Stimulated activated naive CD4-positive, alpha-beta T cell (primary cell): Measurements from ENCODE around the gene RPS6KL1.

Source experiments
- DNase-seq, 6 experiments: peaks; one replicate each; lab custom pipeline; 2025; lab: John Stamatoyannopoulos, UW

The RPS6KL1 gene

GRCh38 chr14:74882103-74882920, 40.7 kb downstream of the RPS6KL1 start:
- peak; percentile 42 to 86 (median 66) for DNase-seq

DNA sequence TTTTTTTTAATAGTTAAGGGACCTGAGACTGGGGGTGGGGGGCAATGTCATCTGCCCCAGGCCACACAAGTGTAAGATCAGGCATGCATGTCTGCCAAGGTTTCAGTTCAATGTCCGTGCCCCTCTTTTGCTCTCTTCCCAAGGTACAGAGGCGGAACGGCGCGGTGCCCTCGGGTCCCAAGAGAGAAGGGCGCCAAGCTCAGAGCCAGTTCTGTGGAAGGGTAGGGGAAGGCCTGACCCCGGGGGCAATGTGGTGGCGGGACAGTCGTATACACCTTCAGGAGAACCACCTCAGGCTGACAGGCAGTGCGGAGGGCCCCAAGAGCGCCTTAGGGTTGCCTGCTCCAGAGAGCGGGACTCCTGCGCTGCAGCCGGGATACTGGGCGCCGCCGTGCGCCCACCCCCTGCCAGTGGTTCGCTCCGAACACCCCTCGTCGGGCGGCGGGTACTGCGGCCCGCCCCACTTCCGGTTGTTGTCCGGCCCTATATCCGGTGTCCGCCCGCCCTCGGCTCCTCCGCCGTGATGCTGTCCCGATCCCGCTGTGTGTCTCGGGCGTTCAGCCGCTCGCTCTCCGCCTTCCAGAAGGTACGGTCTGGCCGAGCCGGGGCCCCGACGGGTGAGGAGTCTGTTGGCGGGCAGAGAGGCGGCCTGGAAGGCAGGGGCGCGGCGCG, 41.5 kb downstream of the RPS6KL1 start, which contains the start of gene DLST:
Gene DLST (plus strand): TSS at position 486 of the 672 bp plus-strand sequence. CDS start 38 bp downstream, at position 524.
- peak; percentile 67 to 84 (median 78) for DNase-seq

GRCh38 chr14:74879427-74880182, 43.5 kb downstream of the RPS6KL1 start:
- DNase-seq: no peak

GRCh38 chr14:74875941-74876913, 46.8 kb downstream of the RPS6KL1 start, which contains the start of gene PROX2:
TSS of gene PROX2 (minus strand) at chr14:74876145. CDS start at chr14:74863834, 12,311 bp downstream.
- DNase-seq: peak in 1 of 6 experiments; percentile 4

DNA sequence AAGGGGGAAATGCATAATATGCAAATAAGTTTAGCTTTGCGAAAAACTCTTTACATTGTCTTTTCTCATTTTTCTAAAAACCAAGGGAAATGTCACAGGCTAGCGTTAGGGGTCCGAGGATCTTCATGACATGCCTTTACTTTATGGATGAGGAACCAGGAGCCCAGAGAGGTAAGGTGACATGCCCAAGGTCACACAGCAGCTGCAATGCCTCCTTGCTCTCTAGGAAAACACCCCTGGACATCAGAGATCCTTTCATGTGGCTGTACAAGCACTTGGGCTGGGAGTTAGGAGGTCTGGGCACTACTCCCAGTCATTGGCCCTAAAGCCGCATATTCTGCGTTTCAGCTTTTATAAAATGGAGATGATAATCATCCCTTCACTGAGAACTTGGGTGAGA, 47.9 kb downstream of the RPS6KL1 start:
- DNase-seq: no peak

DNA sequence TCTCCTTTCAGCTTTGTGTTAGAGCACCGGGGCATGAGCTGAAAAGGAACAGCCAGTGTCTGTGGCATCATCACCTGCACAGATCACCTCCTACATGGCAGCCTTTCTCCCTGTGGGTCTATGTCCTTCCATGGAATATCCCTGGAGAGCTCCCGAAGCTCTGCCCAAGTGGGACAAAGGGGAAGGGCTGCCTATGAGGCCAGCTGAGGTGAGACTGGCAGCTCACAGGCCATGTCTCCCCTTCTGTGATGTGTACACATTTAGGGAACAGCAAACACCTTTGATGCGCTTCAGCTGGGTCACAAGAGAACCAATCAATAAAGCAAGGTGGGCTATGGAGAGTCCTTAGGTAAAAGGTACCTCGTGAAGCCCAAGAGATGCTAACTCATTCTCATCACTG, 51.2 kb downstream of the RPS6KL1 start:
- DNase-seq: no peak

DNA sequence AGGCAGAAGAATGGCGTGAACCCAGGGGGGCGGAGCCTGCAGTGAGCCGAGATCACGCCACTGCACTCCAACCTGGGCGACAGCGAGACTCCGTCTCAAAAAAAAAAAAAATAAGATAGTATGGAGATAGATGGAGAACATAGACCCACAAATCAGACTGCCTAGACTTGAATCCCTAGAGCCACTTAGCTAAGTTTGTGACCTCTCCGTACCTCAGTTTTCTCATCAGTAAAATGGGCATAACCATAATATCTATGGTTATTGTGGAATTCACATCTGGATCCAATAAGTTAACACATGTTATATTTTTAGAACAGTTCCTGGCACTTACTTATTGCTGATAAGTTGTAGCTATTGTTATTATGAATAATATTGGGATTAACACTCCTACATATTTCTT, 54.3 kb downstream of the RPS6KL1 start:
- DNase-seq: no peak

GRCh38 chr14:74867673-74868072, 55.4 kb downstream of the RPS6KL1 start:
- peak in 5 of 6 experiments; percentile 6 to 31 (median 21) for DNase-seq

GRCh38 chr14:74866708-74867389, 56.2 kb downstream of the RPS6KL1 start:
- no peak for DNase-seq

- DNase-seq: no peak
Observed at GRCh38 chr14:74865156-74865555, 57.9 kb downstream of the RPS6KL1 start.

GRCh38 chr14:74864198-74864597, 58.9 kb downstream of the RPS6KL1 start:
- DNase-seq: no peak

GRCh38 chr14:74863274-74863673, 59.8 kb downstream of the RPS6KL1 start:
- DNase-seq: no peak

DNA sequence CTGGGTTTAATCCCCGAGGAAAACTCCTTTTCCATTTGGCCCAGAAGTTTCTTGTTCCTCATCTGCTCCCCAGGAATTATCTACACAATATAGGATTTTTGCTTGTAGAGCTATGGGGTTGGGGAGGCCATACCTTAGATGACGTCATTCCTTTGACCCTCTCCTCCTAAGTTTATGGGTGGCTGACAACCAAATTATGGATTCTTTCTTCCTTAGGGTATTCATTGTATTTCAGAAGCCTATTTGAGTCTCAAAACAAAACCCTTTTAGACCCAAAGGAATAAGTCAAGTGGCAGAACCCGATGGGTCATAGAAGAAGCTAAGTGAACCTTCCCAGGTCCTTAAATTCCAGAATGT, 61.3 kb downstream of the RPS6KL1 start:
- DNase-seq: no peak

DNA sequence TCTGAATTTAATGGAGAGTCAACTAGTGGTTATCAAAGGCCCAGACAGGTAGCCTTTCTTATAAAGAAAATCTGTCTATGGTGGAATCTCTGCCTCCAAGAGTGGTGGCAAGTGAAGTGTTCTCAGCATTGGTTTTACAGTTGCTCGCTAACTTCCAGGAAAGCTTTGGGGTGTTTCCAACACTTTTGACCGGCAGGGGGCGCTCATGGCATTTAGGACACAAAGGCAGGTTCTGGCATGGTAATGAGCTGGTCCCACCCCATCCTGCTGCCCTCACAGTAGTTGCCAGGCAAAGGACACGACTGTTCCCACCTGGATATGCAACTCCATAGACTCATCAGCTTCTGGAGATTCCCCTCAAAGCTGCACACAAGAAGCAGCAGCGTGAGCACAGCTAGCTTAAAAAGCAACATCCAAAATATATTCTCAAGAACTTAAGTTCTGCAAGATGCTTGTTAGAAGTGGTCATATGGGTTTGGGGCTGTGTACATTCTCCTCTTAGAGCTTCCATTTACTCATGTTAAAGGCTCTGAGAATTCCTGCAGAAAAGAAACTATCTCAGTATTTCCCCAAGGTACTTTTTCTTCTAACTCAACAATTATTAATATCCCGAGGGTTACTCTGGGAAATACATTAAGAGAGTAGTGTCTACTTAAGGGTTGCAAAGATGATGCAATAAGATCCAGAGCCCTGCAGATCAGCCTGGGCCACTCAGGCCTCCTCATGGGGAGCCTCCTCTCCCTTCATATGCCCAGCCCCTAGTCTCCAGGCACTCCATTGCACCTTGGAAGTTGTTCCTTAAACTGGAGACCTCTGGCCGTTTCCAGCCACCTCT, 61.9 kb downstream of the RPS6KL1 start:
- DNase-seq: peak; percentile 68 to 90 (median 88)

GRCh38 chr14:74859757-74860552, 63.1 kb downstream of the RPS6KL1 start:
- no peak for DNase-seq

DNA sequence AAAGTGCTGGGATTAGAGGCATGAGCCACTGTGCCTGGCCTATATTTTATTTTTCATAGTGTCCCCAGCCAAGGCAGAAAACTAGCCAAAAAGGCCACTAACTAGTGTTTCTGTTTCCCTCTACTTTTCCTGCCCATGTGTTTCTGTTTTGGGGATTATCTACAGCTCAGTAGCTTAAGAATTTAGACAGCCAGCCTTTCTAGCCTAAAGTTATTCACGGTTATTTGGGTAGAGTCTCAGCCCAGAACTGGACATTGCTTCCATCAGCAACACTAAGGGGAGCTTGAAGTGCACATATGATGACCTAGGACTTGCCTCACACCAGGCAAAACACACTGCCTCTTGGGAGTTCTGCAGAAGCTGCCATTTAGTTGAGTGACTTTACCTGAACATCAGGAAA, 65.0 kb downstream of the RPS6KL1 start:
- DNase-seq: no peak

- no peak for DNase-seq
Observed at GRCh38 chr14:74856366-74856765, 66.7 kb downstream of the RPS6KL1 start.

GRCh38 chr14:74855945-74856344, 67.1 kb downstream of the RPS6KL1 start:
- no peak for DNase-seq

DNA sequence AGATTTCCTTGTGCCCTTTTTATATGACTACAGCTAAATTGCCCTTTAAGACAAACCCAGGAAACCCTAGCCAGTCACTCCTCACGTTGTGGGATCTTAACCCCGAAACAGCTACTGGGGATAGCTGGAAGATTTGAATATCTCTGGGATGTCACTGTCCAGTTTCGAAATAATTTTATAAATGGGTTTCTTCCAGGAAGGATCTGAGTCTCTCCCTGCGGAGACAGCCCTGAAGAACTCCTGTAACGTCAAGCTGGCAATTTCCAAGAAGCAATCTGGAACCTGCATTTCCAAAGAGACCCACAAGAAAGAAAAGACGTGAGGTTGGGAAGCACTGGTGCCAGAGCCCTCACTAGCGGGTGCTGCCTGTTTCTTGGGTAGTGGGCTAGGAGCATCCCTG, 68.0 kb downstream of the RPS6KL1 start:
- no peak for DNase-seq
